ENCODE results near the gene DYNC2I2. TPM values are rescaled to one million over a fixed set of nuclear protein-coding genes. Genes with fewer than 3 reads are reported as not detected.

DYNC2I2 gene
- total and polyA plus RNA-seq, 10 of the 15 experiments (the other 5 are each of a cell fraction or from before 2014, with no cell fraction given): 0.89 to 118 (median 47.9) TPM

GRCh38 chr9:128704356-128704670 is 47.7 kb upstream of the DYNC2I2 start:
- Histone ChIP-seq H3K27ac (ENCODE audit: control insufficient read depth, insufficient read depth) (no peak overlapping the region), H3K27me3 (replicated peaks in 1 of 2; ENCODE audit: control insufficient read depth in 2 of 2, insufficient read depth in 2 of 2, low read length in 1 of 2) (no peaks in the 10 kb centered on the region), H3K4me3 (no peak overlapping the region), H3K9me3 (replicated peaks; ENCODE audit: control insufficient read depth, insufficient read depth, low read length) (no peaks in the 10 kb centered on the region), H3K9ac (ENCODE audit: control insufficient read depth, insufficient read depth, low read length) (no peak overlapping the region), H3K79me2 (ENCODE audit: control insufficient read depth, insufficient read depth, low read length) (no peaks in the 10 kb centered on the region), H3K36me3 (ENCODE audit: control insufficient read depth in 2 of 2, insufficient read depth in 2 of 2, low read length in 1 of 2) (no peaks in the 10 kb centered on the region), H3K4me1 (ENCODE audit: control insufficient read depth, insufficient read depth, low read length) (peaks cover 3% of the 10 kb centered on the region; the same call in 1 of the 2 replicates), H4K20me1 (ENCODE audit: control insufficient read depth, insufficient read depth) (no peaks in the 10 kb centered on the region), H2AFZ (ENCODE audit: control insufficient read depth, low read depth, low read length) (no peak overlapping the region), H3K4me2 (ENCODE audit: control insufficient read depth, insufficient read depth) (no peak overlapping the region)
- no peak for DNase-seq (ENCODE audit: low read depth, low spot score)
- no peak for ATAC-seq
- ChIA-PET POLR2A (interaction anchor here (1.1 kb wide), 1 partner anchor 17 kb away, joined by 3 read pairs; no protein-coding TSS in a partner anchor), RAD21 (ENCODE audit: unreplicated experiment) (no interaction called here), CTCF (interaction anchor here (1.0 kb wide), 1 partner anchor 20 kb away, joined by 6 read pairs; the partner anchor contains the start of gene ZDHHC12), SMC1A (ENCODE audit: uncharacterized antibody, unreplicated experiment) (interaction anchor here (0.7 kb wide), 1 partner anchor 21 kb away, joined by 3 read pairs; no protein-coding TSS in a partner anchor)
- no TSS peak for BruUV-seq (replicated peaks)
- FAIRE-seq: no peak
- intact Hi-C loops (cut with micrococcal nuclease; ENCODE audit: unreplicated experiment) (no loop called here), in situ Hi-C loops (cut with MboI) (no loop called here)
- 98% methylated on average over 5 of the region's 5 CpGs for WGBS (ENCODE audit: insufficient coverage, insufficient replicate concordance, low lambda C conversion rate, missing lambda C conversion rate)
- no peak for TF ChIP-seq MEF2A (IDR thresholded peaks at IDR 0.05; ENCODE audit: insufficient read depth, low read depth, low read length)
- no peak for TF ChIP-seq ELK1 (IDR thresholded peaks at IDR 0.05; ENCODE audit: low read depth, low read length)
- TF ChIP-seq RB1 (IDR thresholded peaks at IDR 0.05; ENCODE audit: borderline replicate concordance): no peak
- TF ChIP-seq IRF5 (IDR thresholded peaks at IDR 0.05; ENCODE audit: borderline replicate concordance): no peak
- no peak for TF ChIP-seq SMC3 (IDR thresholded peaks at IDR 0.05; ENCODE audit: borderline replicate concordance, low read length)
- no peak for TF ChIP-seq ZNF24 (IDR thresholded peaks at IDR 0.05)
- TF ChIP-seq ZNF687 (IDR thresholded peaks at IDR 0.05): no peak
- no peak for TF ChIP-seq E2F4 (IDR thresholded peaks at IDR 0.05; ENCODE audit: low read depth, low read length)
- TF ChIP-seq ZSCAN29 (IDR thresholded peaks at IDR 0.05): no peak
- no peak for TF ChIP-seq CBFB (IDR thresholded peaks at IDR 0.05; ENCODE audit: low read depth)

Data from GM12878 (cell line).